Astrocyte of the cerebellum (primary cell): Measurements from ENCODE around the gene MARCOL.

ENCODE experiments used
- DNase-seq: peaks from one replicate; pipeline ENCODE4 v3.0.0-alpha.2; 2011; ENCODE audit warnings: low read depth
- H3K4me3 ChIP-seq: 2 replicates; pipeline ENCODE4 v1.5.1; 2011; ENCODE audit warnings: mild to moderate bottlenecking, low read depth, low read length, moderate library complexity
- CTCF ChIP-seq: IDR thresholded peaks from 2 replicates; pipeline ENCODE4 v1.5.1; 2012; ENCODE audit warnings: low read length, low read depth, moderate library complexity, mild to moderate bottlenecking; ENCODE audit errors: missing control alignments
- in situ Hi-C: cut with HindIII; loops from 2 replicates; pipeline ENCODE4 v1.10.0; 2017; ENCODE audit warnings: low sequenced_read_pairs

MARCOL gene

GRCh38 chr5:148224117-148224742 is 14.1 kb upstream of the MARCOL start:
- in situ Hi-C loops = no loop called here
- no peak for TF ChIP-seq CTCF
- DNase-seq = no peak
- no peak overlapping the region for H3K4me3 ChIP-seq

- no peak overlapping the region for H3K4me3 ChIP-seq
- in situ Hi-C loops = no loop called here
- DNase-seq = no peak
- no peak for TF ChIP-seq CTCF
Observed at GRCh38 chr5:148228392-148228984, 9.8 kb upstream of the MARCOL start.

GRCh38 chr5:148229840-148230239 is 8.5 kb upstream of the MARCOL start:
- DNase-seq = no peak
- TF ChIP-seq CTCF = no peak
- no peak overlapping the region for H3K4me3 ChIP-seq
- in situ Hi-C loops = no loop called here

- no peak for DNase-seq
- no peak for TF ChIP-seq CTCF
- in situ Hi-C loops = no loop called here
- no peak overlapping the region for H3K4me3 ChIP-seq
Observed at GRCh38 chr5:148230240-148230639, 8.1 kb upstream of the MARCOL start.

GRCh38 chr5:148237785-148238417 is 424 bp upstream of the MARCOL start:
- DNase-seq = no peak
- in situ Hi-C loops = no loop called here
- TF ChIP-seq CTCF = no peak

GRCh38 chr5:148248894-148249293 is 10.6 kb downstream of the MARCOL start:
- in situ Hi-C loops = no loop called here
- TF ChIP-seq CTCF = no peak
- no peak for DNase-seq
- no peak overlapping the region for H3K4me3 ChIP-seq

More at GRCh38 chr5:148237785-148238417, 424 bp upstream of the MARCOL start:
- H3K4me3 ChIP-seq = no peak overlapping the region
